Endothelial cell (in vitro differentiated cells): Measurements from ENCODE around the gene RND1. TPM values are rescaled to one million over a fixed set of nuclear protein-coding genes. Genes with fewer than 3 reads are reported as not detected.

Experiments
- DNase-seq: peaks from one replicate; pipeline ENCODE4 v3.0.0; 2021; ENCODE audit warnings: low spot score
- H3K27ac Mint-ChIP-seq: one replicate; pipeline ENCODE4 v1.8.0; 2021; ENCODE audit warnings: mixed read lengths, inconsistent platforms; ENCODE audit not compliant: unreplicated experiment
- H3K27me3 Mint-ChIP-seq: one replicate; pipeline ENCODE4 v1.8.0; 2021; ENCODE audit warnings: mild to moderate bottlenecking, moderate library complexity, mixed read lengths, inconsistent platforms; ENCODE audit not compliant: unreplicated experiment
- H3K36me3 Mint-ChIP-seq: one replicate; pipeline ENCODE4 v1.8.0; 2021; ENCODE audit warnings: mild to moderate bottlenecking, low read depth, mixed read lengths, inconsistent platforms; ENCODE audit not compliant: unreplicated experiment
- H3K4me1 Mint-ChIP-seq: one replicate; pipeline ENCODE4 v1.8.0; 2021; ENCODE audit warnings: mild to moderate bottlenecking, mixed read lengths, inconsistent platforms; ENCODE audit not compliant: unreplicated experiment
- H3K4me3 Mint-ChIP-seq: one replicate; pipeline ENCODE4 v1.8.0; 2021; ENCODE audit warnings: mild to moderate bottlenecking, mixed read lengths, inconsistent platforms; ENCODE audit not compliant: unreplicated experiment
- H3K9me3 Mint-ChIP-seq: one replicate; pipeline ENCODE4 v1.8.0; 2021; ENCODE audit warnings: mixed read lengths, inconsistent platforms; ENCODE audit not compliant: unreplicated experiment
- CTCF ChIP-seq: fragments of 200-600 bp; sonication (generic); IDR thresholded peaks from one replicate; pipeline ENCODE4 v1.5.0; 2021; ENCODE audit warnings: antibody characterized with exemption; ENCODE audit not compliant: unreplicated experiment
- total RNA-seq: library from RNA; stranded (reverse); fragmentation: NEBNext Ultra II Directional; extraction: Animal tissue kit (Norgen Biotek cat#: 25700); gene quantifications from one replicate; pipeline ENCODE4 v1.2.1, GENCODE V29; 2021; ENCODE audit not compliant: unreplicated experiment

Gene RND1
- total RNA-seq, 1 donor from 2014 or later: 1.0 TPM

GRCh38 chr12:48827513-48828096 lies 38.1 kb downstream of the RND1 start:
- Mint-ChIP-seq H3K4me3 (no peak overlapping the region), H3K36me3 (peaks cover 52% of the 10 kb centered on the region), H3K9me3 (no peaks in the 10 kb centered on the region), H3K27me3 (peaks cover 18% of the 10 kb centered on the region), H3K4me1 (peaks cover 2% of the 10 kb centered on the region), H3K27ac (no peak overlapping the region)
- no peak for TF ChIP-seq CTCF
- no peak for DNase-seq

GRCh38 chr12:48827026-48827425 lies 38.6 kb downstream of the RND1 start:
- Mint-ChIP-seq H3K4me1 (peaks cover 6% of the 10 kb centered on the region), H3K9me3 (no peaks in the 10 kb centered on the region), H3K27ac (no peak overlapping the region), H3K27me3 (peaks cover 17% of the 10 kb centered on the region), H3K4me3 (no peak overlapping the region), H3K36me3 (peaks cover 47% of the 10 kb centered on the region)
- DNase-seq: no peak
- TF ChIP-seq CTCF: no peak

GRCh38 chr12:48826209-48826855 lies 39.3 kb downstream of the RND1 start:
- H3K27me3 Mint-ChIP-seq: peaks cover 17% of the 10 kb centered on the region
- H3K4me1 Mint-ChIP-seq: peaks cover 11% of the 10 kb centered on the region
- H3K27ac Mint-ChIP-seq: peak overlapping the region; percentile 73
- peak overlapping the region; percentile 81 for H3K4me3 Mint-ChIP-seq
- H3K36me3 Mint-ChIP-seq: peaks cover 43% of the 10 kb centered on the region
- no peak for TF ChIP-seq CTCF
- no peak for DNase-seq
- H3K9me3 Mint-ChIP-seq: no peaks in the 10 kb centered on the region

GRCh38 chr12:48824905-48825304 lies 40.8 kb downstream of the RND1 start:
- H3K27me3 Mint-ChIP-seq: peaks cover 18% of the 10 kb centered on the region
- DNase-seq: no peak
- TF ChIP-seq CTCF: no peak
- H3K9me3 Mint-ChIP-seq: no peaks in the 10 kb centered on the region
- no peak overlapping the region for H3K4me3 Mint-ChIP-seq
- H3K4me1 Mint-ChIP-seq: peaks cover 11% of the 10 kb centered on the region
- H3K27ac Mint-ChIP-seq: no peak overlapping the region
- H3K36me3 Mint-ChIP-seq: peaks cover 37% of the 10 kb centered on the region

GRCh38 chr12:48824112-48824511 lies 41.6 kb downstream of the RND1 start:
- TF ChIP-seq CTCF: no peak
- no peak for DNase-seq
- Mint-ChIP-seq H3K4me3 (peak overlapping the region; percentile 80), H3K36me3 (peaks cover 32% of the 10 kb centered on the region), H3K27me3 (peaks cover 25% of the 10 kb centered on the region), H3K9me3 (no peaks in the 10 kb centered on the region), H3K27ac (no peak overlapping the region), H3K4me1 (peaks cover 13% of the 10 kb centered on the region)
